GM18870 (cell line): ENCODE measurements around the gene ZNF76.

Experiments used
- ATAC-seq: cut with Tn5 transposase; IDR thresholded peaks from one replicate; pipeline ENCODE4 v1.9.1; 2021; ENCODE audit warnings: moderate library complexity; ENCODE audit not compliant: unreplicated experiment

ZNF76 gene

GRCh38 chr6:35265523-35265922 lies 6.0 kb downstream of the ZNF76 start:
- ATAC-seq: no peak

- no peak for ATAC-seq
Measured at GRCh38 chr6:35267446-35267845, 7.9 kb downstream of the ZNF76 start.

- ATAC-seq: no peak
Measured at GRCh38 chr6:35267897-35268296, 8.4 kb downstream of the ZNF76 start.

GRCh38 chr6:35272005-35272404 lies 12.5 kb downstream of the ZNF76 start:
- ATAC-seq: no peak

GRCh38 chr6:35273822-35274559 lies 14.5 kb downstream of the ZNF76 start:
- ATAC-seq: no peak

GRCh38 chr6:35275744-35276260 lies 16.3 kb downstream of the ZNF76 start:
- ATAC-seq: no peak

GRCh38 chr6:35278708-35279107 lies 19.2 kb downstream of the ZNF76 start:
- no peak for ATAC-seq

GRCh38 chr6:35280903-35281302 lies 21.4 kb downstream of the ZNF76 start:
- no peak for ATAC-seq

- no peak for ATAC-seq
Measured at GRCh38 chr6:35282472-35282871, 22.9 kb downstream of the ZNF76 start.

GRCh38 chr6:35283361-35283760 lies 23.8 kb downstream of the ZNF76 start:
- no peak for ATAC-seq

- ATAC-seq: no peak
Measured at GRCh38 chr6:35287671-35288396, 28.3 kb downstream of the ZNF76 start.

- ATAC-seq: no peak
Measured at GRCh38 chr6:35288834-35289233, 29.3 kb downstream of the ZNF76 start.

- ATAC-seq: no peak
Measured at GRCh38 chr6:35291491-35291890, 32.0 kb downstream of the ZNF76 start.

- no peak for ATAC-seq
Measured at GRCh38 chr6:35292494-35292893, 33.0 kb downstream of the ZNF76 start.

GRCh38 chr6:35293681-35294080 lies 34.1 kb downstream of the ZNF76 start:
- ATAC-seq: no peak

- ATAC-seq: no peak
Measured at GRCh38 chr6:35294308-35294945, 34.9 kb downstream of the ZNF76 start.

- ATAC-seq: no peak
Measured at GRCh38 chr6:35295036-35295435, 35.5 kb downstream of the ZNF76 start.

- ATAC-seq: no peak
Measured at GRCh38 chr6:35295521-35296315, 36.2 kb downstream of the ZNF76 start.

- ATAC-seq: peak; percentile 8
Measured at GRCh38 chr6:35296931-35297600, 37.5 kb downstream of the ZNF76 start.
